Stomach (tissue), 4 donors: ENCODE measurements around the gene HMX1.

Experiments used
- CTCF ChIP-seq, 7 experiments: fragments of 450-650 bp in 4 of 7; fragments of 200-600 bp in 3 of 7; sonication (generic) in 3 of 7; IDR thresholded peaks; one replicate each; pipeline ENCODE4 v1.5.1; 2016 to 2019; ENCODE audit warnings: antibody characterized with exemption in 7 of 7, control low read depth in 2 of 7, mild to moderate bottlenecking in 1 of 7
- POLR2A ChIP-seq, 4 donors: fragments of 450-650 bp; IDR thresholded peaks; one replicate each; pipeline ENCODE4 v1.6.1; 2016; ENCODE audit warnings: antibody characterized with exemption in 4 of 4, control low read depth in 2 of 4, mild to moderate bottlenecking in 1 of 4, moderate library complexity in 1 of 4
- POLR2AphosphoS5 ChIP-seq, 3 donors: sonication (generic); formaldehyde crosslinking; IDR thresholded peaks; one replicate each; pipeline ENCODE4 v1.6.1; 2016; ENCODE audit warnings: antibody characterized with exemption in 3 of 3

- TF ChIP-seq POLR2A (IDR thresholded peaks at IDR 0.05) (no peak), CTCF (IDR thresholded peaks at IDR 0.05) (no peak), POLR2AphosphoS5 (IDR thresholded peaks at IDR 0.05) (no peak)
These were observed 53.4 kb downstream of the HMX1 start for GRCh38 chr4:8818063-8818881.
